Nephron progenitor cell (in vitro differentiated cells): Measurements from ENCODE around the gene BLVRA.

ENCODE experiments used
- DNase-seq: peaks from one replicate; pipeline ENCODE4 v3.0.0; 2021
- H3K27ac Mint-ChIP-seq: 2 replicates; pipeline ENCODE4 v1.8.0; 2021; ENCODE audit warnings: mild to moderate bottlenecking, moderate library complexity, mixed read lengths
- H3K27me3 Mint-ChIP-seq: 2 replicates; pipeline ENCODE4 v1.8.0; 2021; ENCODE audit warnings: mild to moderate bottlenecking, low read depth, mixed read lengths; ENCODE audit not compliant: poor library complexity
- H3K36me3 Mint-ChIP-seq: 2 replicates; pipeline ENCODE4 v1.8.0; 2021; ENCODE audit warnings: low read depth, mixed read lengths
- H3K4me1 Mint-ChIP-seq: 2 replicates; pipeline ENCODE4 v1.8.0; 2021; ENCODE audit warnings: mixed read lengths
- H3K4me3 Mint-ChIP-seq: 2 replicates; pipeline ENCODE4 v1.8.0; 2021; ENCODE audit warnings: mild to moderate bottlenecking, moderate library complexity, mixed read lengths
- H3K9me3 Mint-ChIP-seq: 2 replicates; pipeline ENCODE4 v1.8.0; 2021; ENCODE audit warnings: mild to moderate bottlenecking, moderate library complexity, mixed read lengths
- CTCF ChIP-seq: fragments of 200-600 bp; sonication (generic); IDR thresholded peaks from 2 replicates; pipeline ENCODE4 v1.5.0; 2021; ENCODE audit warnings: antibody characterized with exemption

BLVRA gene

DNA sequence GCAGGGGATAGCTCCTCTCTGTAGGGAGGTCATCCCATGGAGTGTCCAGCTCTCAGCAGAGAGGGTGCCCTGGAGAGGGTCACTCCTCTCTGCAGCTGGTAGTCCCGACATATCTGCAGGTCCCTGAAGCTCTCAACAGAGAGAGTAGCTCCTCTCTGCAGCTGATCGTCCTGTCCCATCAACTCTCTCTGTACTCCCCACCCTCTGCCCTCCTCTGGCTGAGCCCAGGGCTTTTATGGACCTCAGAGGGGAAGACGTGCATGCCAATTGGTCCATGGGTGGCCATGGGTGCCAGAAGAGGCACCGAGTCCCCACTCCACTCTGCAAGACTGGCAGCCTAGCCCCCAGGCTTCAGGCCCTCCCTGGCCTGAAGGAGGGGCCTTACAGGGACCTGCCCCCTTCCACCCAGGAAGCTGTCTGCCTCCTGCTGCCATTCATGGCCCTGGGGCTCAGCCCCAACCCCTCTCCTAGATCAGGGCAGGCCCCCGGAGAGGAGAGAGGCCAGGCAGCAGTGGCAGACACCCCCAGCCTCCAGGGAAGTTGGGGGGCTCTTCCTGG lies 9.0 kb upstream of the BLVRA start:
- no peaks in the 10 kb centered on the region for H3K9me3 Mint-ChIP-seq
- H3K27ac Mint-ChIP-seq: no peak overlapping the region
- peaks cover 8% of the 10 kb centered on the region for H3K27me3 Mint-ChIP-seq
- no peaks in the 10 kb centered on the region for H3K36me3 Mint-ChIP-seq
- H3K4me1 Mint-ChIP-seq: peaks cover 7% of the 10 kb centered on the region
- TF ChIP-seq CTCF: no peak
- no peak for DNase-seq
- no peak overlapping the region for H3K4me3 Mint-ChIP-seq

DNA sequence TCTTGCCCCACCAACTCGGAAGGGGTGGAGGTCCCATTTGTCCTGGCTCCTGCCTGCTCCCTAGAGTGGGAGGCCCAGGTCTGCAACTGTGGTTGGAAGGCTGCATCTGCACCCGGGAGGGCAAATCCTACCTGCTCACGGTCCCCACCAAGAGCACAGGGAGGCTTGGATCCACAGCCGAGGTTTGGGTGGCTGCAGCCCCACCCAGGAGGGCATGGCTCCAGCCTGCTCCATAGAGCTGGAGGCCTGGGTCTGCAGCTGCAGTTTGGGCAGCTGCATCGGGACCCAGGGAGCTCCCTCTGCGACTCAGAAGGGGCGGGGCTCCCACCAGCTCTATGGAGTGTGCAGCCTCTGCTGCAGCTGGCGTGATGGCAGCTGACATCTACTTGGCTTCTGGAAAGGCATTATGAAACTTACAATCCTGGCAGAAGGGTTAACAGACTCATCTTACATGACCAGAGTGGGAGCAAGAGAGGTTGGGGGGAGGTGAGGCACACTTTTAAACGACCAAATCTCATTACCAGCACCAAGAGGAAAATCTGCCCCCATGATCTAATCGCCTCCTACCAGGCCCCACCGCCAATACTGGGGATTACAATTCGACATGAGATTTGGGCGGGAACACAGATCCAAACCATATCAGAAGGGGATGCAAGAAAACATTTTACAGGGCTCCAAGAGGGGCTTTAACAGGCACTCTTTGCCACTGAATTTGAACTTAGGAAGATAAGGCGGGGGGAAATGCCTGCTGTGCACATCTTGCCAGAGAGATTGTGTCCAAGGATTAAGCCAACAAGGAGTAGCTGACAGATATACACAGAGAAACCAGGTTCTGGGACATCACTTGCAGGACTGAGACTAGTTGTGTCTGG lies 8.2 kb upstream of the BLVRA start:
- H3K9me3 Mint-ChIP-seq: no peaks in the 10 kb centered on the region
- H3K27ac Mint-ChIP-seq: no peak overlapping the region
- H3K4me3 Mint-ChIP-seq: no peak overlapping the region
- H3K36me3 Mint-ChIP-seq: no peaks in the 10 kb centered on the region
- H3K27me3 Mint-ChIP-seq: peaks cover 8% of the 10 kb centered on the region
- DNase-seq: peak; percentile 23
- H3K4me1 Mint-ChIP-seq: peaks cover 7% of the 10 kb centered on the region
- TF ChIP-seq CTCF: no peak

- peaks cover 21% of the 10 kb centered on the region for H3K27me3 Mint-ChIP-seq
- no peak overlapping the region for H3K27ac Mint-ChIP-seq
- DNase-seq: no peak
- H3K36me3 Mint-ChIP-seq: no peaks in the 10 kb centered on the region
- no peaks in the 10 kb centered on the region for H3K9me3 Mint-ChIP-seq
- no peak for TF ChIP-seq CTCF
- peaks cover 14% of the 10 kb centered on the region for H3K4me1 Mint-ChIP-seq
- no peak overlapping the region for H3K4me3 Mint-ChIP-seq
Measured at GRCh38 chr7:43752411-43752810, 6.1 kb upstream of the BLVRA start.

DNA sequence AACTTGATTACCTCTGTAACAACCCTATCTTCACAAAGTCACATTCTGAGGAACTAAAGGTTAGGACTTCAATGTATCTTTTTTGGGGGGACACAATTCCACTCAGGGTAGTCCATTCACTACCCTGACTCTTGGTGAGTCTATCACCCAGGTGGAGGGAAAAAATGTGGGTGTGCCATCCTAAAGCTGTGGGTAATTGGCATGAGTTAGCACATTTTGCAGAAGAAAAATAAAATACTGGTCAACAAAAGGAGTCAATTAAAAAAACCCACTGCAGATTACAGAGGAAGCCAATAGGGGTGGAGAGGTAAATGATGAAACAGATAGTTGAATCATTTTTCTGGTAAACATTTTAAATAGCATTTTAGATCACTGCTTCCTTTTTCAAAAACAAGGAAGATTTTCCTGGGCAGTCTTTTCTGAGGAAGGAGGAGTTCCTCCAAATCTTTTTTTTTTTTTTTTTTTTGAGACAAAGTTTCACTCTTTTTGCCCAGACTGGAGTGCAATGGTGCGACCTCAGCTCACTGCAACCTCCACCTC lies 5.1 kb upstream of the BLVRA start:
- Mint-ChIP-seq H3K36me3 (no peaks in the 10 kb centered on the region), H3K9me3 (no peaks in the 10 kb centered on the region), H3K27me3 (peaks cover 28% of the 10 kb centered on the region), H3K27ac (no peak overlapping the region), H3K4me1 (peaks cover 21% of the 10 kb centered on the region), H3K4me3 (no peak overlapping the region)
- no peak for TF ChIP-seq CTCF
- no peak for DNase-seq

GRCh38 chr7:43753843-43754242 lies 4.6 kb upstream of the BLVRA start:
- no peak for DNase-seq
- peaks cover 21% of the 10 kb centered on the region for H3K4me1 Mint-ChIP-seq
- H3K4me3 Mint-ChIP-seq: no peak overlapping the region
- H3K36me3 Mint-ChIP-seq: no peaks in the 10 kb centered on the region
- no peaks in the 10 kb centered on the region for H3K9me3 Mint-ChIP-seq
- H3K27me3 Mint-ChIP-seq: peaks cover 28% of the 10 kb centered on the region
- TF ChIP-seq CTCF: no peak
- no peak overlapping the region for H3K27ac Mint-ChIP-seq
